ENCODE data around the gene TMEM223.
"Not testable (repeated sequence)": the region's sequence is repeated elsewhere in the genome, so short reads cannot be mapped to it uniquely, and the experiment has no call there.

DNA sequence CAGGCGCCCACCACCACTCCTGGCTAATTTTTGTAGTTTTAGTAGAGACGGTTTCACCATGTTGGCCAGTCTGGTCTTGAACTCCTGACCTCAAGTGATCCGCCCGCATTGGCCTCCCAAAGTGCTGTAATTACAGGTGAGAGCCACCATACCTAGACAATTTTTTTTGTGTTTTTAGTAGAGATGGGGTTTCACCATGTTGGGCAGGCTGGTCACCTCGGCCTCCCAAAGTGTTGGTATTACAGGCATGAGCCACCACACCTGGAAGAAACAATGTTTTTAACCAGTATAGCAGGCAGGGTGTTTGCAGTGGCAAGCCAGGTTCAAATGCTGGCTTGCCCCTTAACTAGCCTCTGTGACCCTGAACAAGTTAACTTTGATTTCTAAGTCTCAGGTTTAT is 41.9 kb downstream of the TMEM223 start:
- not testable (repeated sequence) for TF ChIP-seq EZH2 (IDR thresholded peaks at IDR 0.05; ENCODE audit: insufficient read depth, poor library complexity, severe bottlenecking); EZH2phosphoT487 (IDR thresholded peaks at IDR 0.05; ENCODE audit: insufficient read depth, low read depth)
